ENCODE results near the gene KRT76. TPM values are rescaled to one million over a fixed set of nuclear protein-coding genes. Genes with fewer than 3 reads are reported as not detected.

KRT76 gene
- total and polyA plus RNA-seq, 7 donors = not detected

- Histone ChIP-seq H3K27me3 (ENCODE audit: insufficient read depth in 3 of 3, low read length in 2 of 3) (peaks cover 0 to 10% (median 2%) of the 10 kb centered on the region in 3 donors), H3K4me1 (no peaks in the 10 kb centered on the region), H3K4me3 (no peak overlapping the region), H3K27ac (no peak overlapping the region), H3K9me3 (no peaks in the 10 kb centered on the region), H3K36me3 (ENCODE audit: insufficient read depth in 1 of 2, low read depth in 1 of 2) (no peaks in the 10 kb centered on the region)
- DNase-seq = no peak
- TF ChIP-seq, protein P1, sequence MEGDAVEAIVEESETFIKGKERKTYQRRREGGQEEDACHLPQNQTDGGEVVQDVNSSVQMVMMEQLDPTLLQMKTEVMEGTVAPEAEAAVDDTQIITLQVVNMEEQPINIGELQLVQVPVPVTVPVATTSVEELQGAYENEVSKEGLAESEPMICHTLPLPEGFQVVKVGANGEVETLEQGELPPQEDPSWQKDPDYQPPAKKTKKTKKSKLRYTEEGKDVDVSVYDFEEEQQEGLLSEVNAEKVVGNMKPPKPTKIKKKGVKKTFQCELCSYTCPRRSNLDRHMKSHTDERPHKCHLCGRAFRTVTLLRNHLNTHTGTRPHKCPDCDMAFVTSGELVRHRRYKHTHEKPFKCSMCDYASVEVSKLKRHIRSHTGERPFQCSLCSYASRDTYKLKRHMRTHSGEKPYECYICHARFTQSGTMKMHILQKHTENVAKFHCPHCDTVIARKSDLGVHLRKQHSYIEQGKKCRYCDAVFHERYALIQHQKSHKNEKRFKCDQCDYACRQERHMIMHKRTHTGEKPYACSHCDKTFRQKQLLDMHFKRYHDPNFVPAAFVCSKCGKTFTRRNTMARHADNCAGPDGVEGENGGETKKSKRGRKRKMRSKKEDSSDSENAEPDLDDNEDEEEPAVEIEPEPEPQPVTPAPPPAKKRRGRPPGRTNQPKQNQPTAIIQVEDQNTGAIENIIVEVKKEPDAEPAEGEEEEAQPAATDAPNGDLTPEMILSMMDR (IDR thresholded peaks at IDR 0.05) = no peak
- ATAC-seq = no peak
- 56 to 65% (median 59%) methylated on average over 1 of the region's 1 CpG for WGBS, 3 donors
- intact Hi-C loops (cut with DNase I) = no loop called here
Observed at GRCh38 chr12:52744493-52745156, 32.5 kb downstream of the KRT76 start.

GRCh38 chr12:52742822-52743457, 34.2 kb downstream of the KRT76 start:
- Histone ChIP-seq H3K4me1 (no peaks in the 10 kb centered on the region), H3K9me3 (no peaks in the 10 kb centered on the region), H3K27ac (no peak overlapping the region), H3K36me3 (ENCODE audit: insufficient read depth in 1 of 2, low read depth in 1 of 2) (no peaks in the 10 kb centered on the region), H3K27me3 (ENCODE audit: insufficient read depth in 3 of 3, low read length in 2 of 3) (peaks cover 0 to 7% (median 2%) of the 10 kb centered on the region in 3 donors), H3K4me3 (no peak overlapping the region)
- no peak for DNase-seq
- no peak for ATAC-seq
- intact Hi-C loops (cut with DNase I) = no loop called here
- WGBS, 3 donors = 74 to 88% (median 77%) methylated on average over 3 of the region's 3 CpGs
- TF ChIP-seq, protein P1 (IDR thresholded peaks at IDR 0.05) = no peak

DNA sequence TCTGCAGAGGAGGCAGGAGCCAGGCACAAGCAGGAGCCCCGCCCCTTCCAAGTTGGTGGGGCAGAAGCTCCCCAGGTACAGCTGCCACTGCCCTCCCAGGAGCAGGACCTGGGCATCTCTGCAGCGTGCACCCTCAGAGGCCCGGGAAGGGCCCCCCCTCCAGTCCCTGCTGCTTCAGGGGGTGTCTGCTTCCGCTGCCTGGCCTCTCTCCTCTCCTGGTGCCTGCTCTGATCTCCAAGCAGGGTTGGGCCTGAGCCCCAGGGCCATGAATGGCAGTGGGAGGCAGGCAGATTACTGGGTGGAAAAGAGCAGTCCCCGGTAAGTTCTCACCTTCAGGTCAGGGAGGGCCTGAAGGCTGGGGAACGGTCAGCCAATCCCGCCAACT, 35.0 kb downstream of the KRT76 start:
- TF ChIP-seq, protein P1 (IDR thresholded peaks at IDR 0.05) = no peak
- Histone ChIP-seq H3K4me3 (no peak overlapping the region), H3K27me3 (ENCODE audit: insufficient read depth in 3 of 3, low read length in 2 of 3) (peaks cover 0 to 3% (median 2%) of the 10 kb centered on the region in 3 donors), H3K36me3 (ENCODE audit: insufficient read depth in 1 of 2, low read depth in 1 of 2) (no peaks in the 10 kb centered on the region), H3K9me3 (no peaks in the 10 kb centered on the region), H3K4me1 (no peaks in the 10 kb centered on the region), H3K27ac (no peak overlapping the region)
- ATAC-seq (no peak), DNase-seq (no peak)
- intact Hi-C loops (cut with DNase I) = no loop called here
- 67 to 81% (median 76%) methylated on average over 6 to 7 of the region's 7 CpGs for WGBS, 3 donors

DNA sequence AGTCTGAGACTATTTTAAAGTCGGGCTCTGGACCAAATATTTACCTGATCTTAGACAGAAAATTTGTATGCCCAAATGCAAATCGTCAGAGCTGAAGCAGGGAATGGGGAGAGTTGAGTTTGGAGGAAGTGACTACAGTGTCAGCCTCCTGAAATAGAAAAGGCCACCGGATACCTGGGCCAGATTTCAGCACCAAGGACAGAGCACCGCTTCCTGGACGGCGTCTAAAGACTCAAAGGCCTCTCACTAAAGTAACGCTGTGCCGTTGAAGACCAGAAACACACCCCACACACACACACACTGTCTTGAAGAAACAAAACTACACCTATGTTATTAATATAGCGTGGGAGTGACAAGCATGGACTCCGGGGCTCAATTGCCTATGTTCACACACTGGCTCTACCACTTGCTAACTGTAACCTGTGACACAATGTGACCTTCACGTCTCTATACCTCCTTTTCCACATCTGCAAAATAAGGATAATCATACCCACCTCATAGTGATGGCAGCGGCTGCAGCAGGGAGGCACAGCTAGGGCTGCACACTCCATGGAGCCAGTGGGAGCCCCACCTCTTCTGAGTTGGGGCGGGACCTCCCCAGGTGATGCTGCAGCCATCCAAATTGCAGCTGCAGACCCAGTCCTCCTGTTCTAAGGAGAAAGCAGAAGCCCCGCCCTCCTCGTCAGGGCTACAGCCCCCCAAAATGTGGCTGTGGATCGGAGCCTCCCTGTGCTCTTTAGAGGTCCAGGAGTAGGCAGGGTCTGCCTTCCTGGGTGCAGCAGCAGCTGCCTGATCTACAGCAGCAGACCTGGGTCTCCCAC, 35.6 kb downstream of the KRT76 start:
- Histone ChIP-seq H3K9me3 (no peaks in the 10 kb centered on the region), H3K27me3 (ENCODE audit: insufficient read depth in 3 of 3, low read length in 2 of 3) (peaks cover 0 to 2% (median 0%) of the 10 kb centered on the region in 3 donors), H3K27ac (no peak overlapping the region), H3K4me3 (no peak overlapping the region), H3K4me1 (no peaks in the 10 kb centered on the region), H3K36me3 (ENCODE audit: insufficient read depth in 1 of 2, low read depth in 1 of 2) (no peaks in the 10 kb centered on the region)
- DNase-seq = peak; percentile 26 to 66
- whole genome bisulfite sequencing, 3 donors = 16 to 20% (median 16%) methylated on average over 16 of the region's 16 CpGs
- peak in 3 of 4 donors; percentile 34 to 51 (median 47) for ATAC-seq
- TF ChIP-seq, protein P1 (IDR thresholded peaks at IDR 0.05) = no peak
- intact Hi-C loops (cut with DNase I) = no loop called here
